ENCODE results near the gene EPB41. TPM values are rescaled to one million over a fixed set of nuclear protein-coding genes. Genes with fewer than 3 reads are reported as not detected.

EPB41 gene
- polyA plus RNA-seq, 1 donor, result 6.1 TPM

Other genes with a start within 250 kb of the EPB41 start
- gene GMEB1, start 245.8 kb upstream of the EPB41 start, polyA plus RNA-seq (ENCODE audit: insufficient read length), result 10.3 TPM
- gene YTHDF2, start 177.6 kb upstream of the EPB41 start, polyA plus RNA-seq (ENCODE audit: insufficient read length), result 49.4 TPM
- 0.67 TPM for gene OPRD1, start 102.4 kb upstream of the EPB41 start, polyA plus RNA-seq (ENCODE audit: insufficient read length)
- gene TMEM200B, start 209.3 kb downstream of the EPB41 start, polyA plus RNA-seq (ENCODE audit: insufficient read length), result 5.9 TPM